ENCODE measurements around the gene GET4. TPM values are rescaled to one million over a fixed set of nuclear protein-coding genes. Genes with fewer than 3 reads are reported as not detected.
A peak's percentile ranks its signal among the peaks of the same experiment; 100 is the strongest.

GET4 gene
- total and polyA plus RNA-seq, 2 of the 13 experiments (the other 11 are each of a cell fraction or from before 2014, with no cell fraction given) = 28.2 to 35.2 TPM

DNA sequence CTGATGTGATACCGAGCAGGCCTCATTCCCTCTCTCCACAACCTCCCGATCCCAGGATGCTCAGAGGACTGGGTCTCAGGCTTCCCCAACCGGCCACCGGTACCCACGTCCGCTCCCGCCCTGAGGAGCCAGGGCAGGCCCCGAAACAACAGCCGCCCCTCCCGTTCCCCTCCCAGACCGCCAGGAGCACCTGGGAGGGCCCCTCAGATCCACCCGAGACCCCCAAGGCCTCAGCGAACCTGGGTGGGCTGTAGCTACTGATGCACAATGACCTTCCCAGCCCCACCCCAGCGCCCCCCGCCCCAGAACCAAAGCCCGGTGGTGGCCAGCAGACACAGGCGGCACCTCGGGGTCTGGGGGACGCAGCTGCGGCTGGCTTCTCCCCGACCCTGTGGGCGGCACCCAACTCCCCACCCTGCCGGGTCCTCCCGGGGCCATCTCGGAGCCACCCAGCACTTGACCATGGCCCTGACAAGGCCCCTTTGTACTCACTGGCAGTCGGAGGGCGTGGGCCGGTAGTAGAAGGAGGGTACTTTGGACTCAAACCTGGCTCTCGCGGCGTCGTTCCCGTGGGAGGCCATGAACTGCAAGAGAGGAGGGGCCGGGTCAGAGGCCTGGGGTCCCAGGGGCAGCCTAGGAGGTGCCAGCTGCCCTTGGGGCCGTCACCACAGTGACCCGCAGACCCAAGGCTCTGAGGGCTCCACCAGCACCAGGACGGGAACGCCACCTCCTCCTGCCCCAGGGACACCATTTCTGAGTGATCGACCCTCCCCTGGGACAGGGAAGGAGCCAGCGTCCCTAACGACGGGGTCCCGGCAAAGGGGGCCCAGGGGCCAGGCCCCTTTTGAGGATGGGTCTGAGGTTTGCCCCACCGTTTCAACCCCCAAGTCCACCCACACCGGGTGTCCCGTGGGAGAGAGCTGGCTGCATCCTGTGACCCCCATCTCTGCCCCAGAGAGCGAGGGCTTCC lies 50.0 kb downstream of the GET4 start (continued):
- TF ChIP-seq POLR2A (IDR thresholded peaks at IDR 0.05; ENCODE audit: insufficient read depth in 1 of 2, low read depth in 2 of 2, low read length in 2 of 2) = peak; percentile 51 to 54; a peak in 2 of 4 replicates
- TF ChIP-seq ZNF33B (CRISPR knock-in tag; IDR thresholded peaks at IDR 0.05) = no peak
- TF ChIP-seq ZC3H4 (CRISPR knock-in tag; IDR thresholded peaks at IDR 0.05; ENCODE audit: borderline replicate concordance) = no peak
- no peak for TF ChIP-seq GATA4 (IDR thresholded peaks at IDR 0.05; ENCODE audit: borderline replicate concordance, low read depth)
- peak; percentile 80 for TF ChIP-seq MED1 (CRISPR knock-in tag; IDR thresholded peaks at IDR 0.05)
- no peak for TF ChIP-seq BHLHE40 (IDR thresholded peaks at IDR 0.05; ENCODE audit: low read length)
- TF ChIP-seq ATF1 (CRISPR knock-in tag; IDR thresholded peaks at IDR 0.05) = no peak
- TF ChIP-seq POLR2G (IDR thresholded peaks at IDR 0.05; ENCODE audit: low read depth, low read length) = peak; percentile 91
- TF ChIP-seq HOXA9 (CRISPR knock-in tag; IDR thresholded peaks at IDR 0.05; ENCODE audit: borderline replicate concordance) = no peak
- no peak for TF ChIP-seq ZNF30 (CRISPR knock-in tag; IDR thresholded peaks at IDR 0.05)
- TF ChIP-seq, protein P1, sequence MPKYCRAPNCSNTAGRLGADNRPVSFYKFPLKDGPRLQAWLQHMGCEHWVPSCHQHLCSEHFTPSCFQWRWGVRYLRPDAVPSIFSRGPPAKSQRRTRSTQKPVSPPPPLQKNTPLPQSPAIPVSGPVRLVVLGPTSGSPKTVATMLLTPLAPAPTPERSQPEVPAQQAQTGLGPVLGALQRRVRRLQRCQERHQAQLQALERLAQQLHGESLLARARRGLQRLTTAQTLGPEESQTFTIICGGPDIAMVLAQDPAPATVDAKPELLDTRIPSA (CRISPR knock-in tag; IDR thresholded peaks at IDR 0.05; ENCODE audit: borderline replicate concordance) = no peak
- TF ChIP-seq THYN1 (CRISPR knock-in tag; IDR thresholded peaks at IDR 0.05; ENCODE audit: borderline replicate concordance, low read depth) = no peak
- TF ChIP-seq ZNF629 (CRISPR knock-in tag; conservative IDR thresholded peaks at IDR 0.05) = 0 out of 2 replicates have a peak, but pooled peaks have one; percentile 3
- no peak for TF ChIP-seq ATF7 (IDR thresholded peaks at IDR 0.05)
- TF ChIP-seq ATF7 (CRISPR knock-in tag; IDR thresholded peaks at IDR 0.05) = no peak
- no peak for TF ChIP-seq ZKSCAN5 (CRISPR knock-in tag; IDR thresholded peaks at IDR 0.05)
- no peak for TF ChIP-seq CEBPG (CRISPR knock-in tag; IDR thresholded peaks at IDR 0.05)
- TF ChIP-seq HMGXB4 (CRISPR knock-in tag; IDR thresholded peaks at IDR 0.05; ENCODE audit: borderline replicate concordance in 1 of 2, low read depth in 1 of 2) = no peak
- TF ChIP-seq DBP (CRISPR knock-in tag; IDR thresholded peaks at IDR 0.05; ENCODE audit: not compliant biosample characterization) = no peak
- TF ChIP-seq ZNF576 (CRISPR knock-in tag; IDR thresholded peaks at IDR 0.05) = no peak
- TF ChIP-seq KDM1A (CRISPR knock-in tag; IDR thresholded peaks at IDR 0.05) = no peak
- TF ChIP-seq, protein P2, sequence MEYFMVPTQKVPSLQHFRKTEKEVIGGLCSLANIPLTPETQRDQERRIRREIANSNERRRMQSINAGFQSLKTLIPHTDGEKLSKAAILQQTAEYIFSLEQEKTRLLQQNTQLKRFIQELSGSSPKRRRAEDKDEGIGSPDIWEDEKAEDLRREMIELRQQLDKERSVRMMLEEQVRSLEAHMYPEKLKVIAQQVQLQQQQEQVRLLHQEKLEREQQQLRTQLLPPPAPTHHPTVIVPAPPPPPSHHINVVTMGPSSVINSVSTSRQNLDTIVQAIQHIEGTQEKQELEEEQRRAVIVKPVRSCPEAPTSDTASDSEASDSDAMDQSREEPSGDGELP (IDR thresholded peaks at IDR 0.05; ENCODE audit: borderline replicate concordance, low read depth) = peak; percentile 54; the same call in 1 of the 2 replicates

Measured in HepG2 (cell line).